ENCODE measurements around the gene SEMA6D.

Gene SEMA6D

DNA sequence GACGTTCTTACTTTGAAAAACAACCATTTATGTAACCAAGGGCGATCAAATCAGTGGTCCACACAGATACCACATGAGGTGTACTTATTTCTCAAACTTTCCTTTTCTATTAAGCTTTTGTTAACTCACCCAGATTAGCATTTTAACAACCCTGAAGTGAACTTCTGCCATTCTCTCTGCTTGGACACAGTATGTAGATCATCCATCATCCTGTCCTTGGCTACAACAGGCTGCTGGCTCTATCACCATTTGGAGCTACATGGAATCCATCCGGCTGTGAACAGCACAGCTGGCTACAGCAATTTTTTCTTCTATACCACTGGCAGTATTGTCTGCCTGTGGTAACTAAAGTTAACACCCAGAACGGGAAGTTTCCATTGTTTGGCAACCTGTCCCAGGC, 4.4 kb downstream of the SEMA6D start:
- in situ Hi-C loops (cut with MboI; ENCODE audit: low pct_unique_long_range_greater_than_20kb, low sequenced_read_pairs, unreplicated experiment), result loop anchor here (25.0 kb wide), 1 partner anchor 266 kb away; no protein-coding TSS in a partner anchor
- DNase-seq (ENCODE audit: low spot score), result no peak
- no peak for TF ChIP-seq CTCF (IDR thresholded peaks at IDR 0.05; ENCODE audit: extremely low read depth, insufficient read depth, missing control alignments)

- DNase-seq (ENCODE audit: low spot score), result no peak
- in situ Hi-C loops (cut with MboI; ENCODE audit: low pct_unique_long_range_greater_than_20kb, low sequenced_read_pairs, unreplicated experiment), result loop anchor here (25.0 kb wide), 1 partner anchor 263 kb away; no protein-coding TSS in a partner anchor
- TF ChIP-seq CTCF (IDR thresholded peaks at IDR 0.05; ENCODE audit: extremely low read depth, insufficient read depth, missing control alignments), result no peak
These were observed 7.0 kb downstream of the SEMA6D start for GRCh38 chr15:47724346-47724745.

GRCh38 chr15:47725051-47725450, 7.7 kb downstream of the SEMA6D start:
- no peak for TF ChIP-seq CTCF (IDR thresholded peaks at IDR 0.05; ENCODE audit: extremely low read depth, insufficient read depth, missing control alignments)
- in situ Hi-C loops (cut with MboI; ENCODE audit: low pct_unique_long_range_greater_than_20kb, low sequenced_read_pairs, unreplicated experiment), result no loop called here
- DNase-seq (ENCODE audit: low spot score), result no peak

DNA sequence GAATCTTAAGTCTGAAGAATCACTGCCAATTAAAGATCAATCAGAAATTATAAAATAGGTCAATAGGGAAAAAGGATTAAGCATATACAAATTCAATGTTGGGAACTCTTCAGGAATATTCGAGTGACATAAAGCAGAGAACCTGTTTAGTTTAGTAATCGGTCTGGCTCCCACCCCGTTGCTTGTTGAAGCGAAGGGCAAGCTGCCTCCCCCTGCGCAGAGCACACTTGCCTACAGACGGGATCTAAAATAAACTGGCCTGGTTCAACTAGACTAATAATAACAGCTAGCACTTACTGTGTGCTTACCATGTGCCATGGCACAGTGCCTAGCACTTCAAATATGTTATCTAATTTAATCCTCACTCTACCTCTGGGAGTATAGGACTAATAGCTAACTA, 8.6 kb downstream of the SEMA6D start:
- in situ Hi-C loops (cut with MboI; ENCODE audit: low pct_unique_long_range_greater_than_20kb, low sequenced_read_pairs, unreplicated experiment), result no loop called here

DNA sequence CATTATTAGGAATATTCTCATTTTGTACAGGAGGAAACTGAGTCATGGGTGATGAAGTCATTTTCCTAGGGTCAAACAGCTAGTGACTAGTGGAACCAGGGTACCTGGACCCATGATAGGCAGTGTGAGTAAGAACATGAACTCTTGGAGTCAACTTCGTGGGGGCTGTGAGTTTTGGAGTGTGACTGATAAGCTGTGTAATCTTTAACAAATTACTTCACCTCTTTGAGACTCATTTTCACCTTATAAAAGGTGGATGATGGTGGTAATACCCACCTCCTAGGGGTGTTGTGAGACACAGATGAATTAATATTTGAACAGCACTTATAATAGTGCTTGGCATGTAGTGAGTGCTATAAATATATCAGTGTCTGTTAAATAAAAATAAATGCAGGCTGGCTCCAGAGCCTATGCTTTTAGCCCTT, 9.1 kb downstream of the SEMA6D start:
- TF ChIP-seq CTCF (IDR thresholded peaks at IDR 0.05; ENCODE audit: extremely low read depth, insufficient read depth, missing control alignments), result no peak
- DNase-seq (ENCODE audit: low spot score), result no peak
- in situ Hi-C loops (cut with MboI; ENCODE audit: low pct_unique_long_range_greater_than_20kb, low sequenced_read_pairs, unreplicated experiment), result no loop called here

More for the DNA sequence above, 8.6 kb downstream of the SEMA6D start:
- no peak for DNase-seq (ENCODE audit: low spot score)
- TF ChIP-seq CTCF (IDR thresholded peaks at IDR 0.05; ENCODE audit: extremely low read depth, insufficient read depth, missing control alignments), result no peak

GRCh38 chr15:47727137-47727536, 9.8 kb downstream of the SEMA6D start:
- no peak for TF ChIP-seq CTCF (IDR thresholded peaks at IDR 0.05; ENCODE audit: extremely low read depth, insufficient read depth, missing control alignments)
- in situ Hi-C loops (cut with MboI; ENCODE audit: low pct_unique_long_range_greater_than_20kb, low sequenced_read_pairs, unreplicated experiment), result no loop called here
- DNase-seq (ENCODE audit: low spot score), result no peak

- no peak for TF ChIP-seq CTCF (IDR thresholded peaks at IDR 0.05; ENCODE audit: extremely low read depth, insufficient read depth, missing control alignments)
- in situ Hi-C loops (cut with MboI; ENCODE audit: low pct_unique_long_range_greater_than_20kb, low sequenced_read_pairs, unreplicated experiment), result no loop called here
- DNase-seq (ENCODE audit: low spot score), result no peak
These were observed 10.4 kb downstream of the SEMA6D start for GRCh38 chr15:47727676-47728075.
